NB4 (cell line): ENCODE measurements around the gene PPARGC1A.

Experiments used
- POLR2A ChIP-seq: IDR thresholded peaks from 2 replicates; pipeline ENCODE4 v1.6.1; 2011; ENCODE audit warnings: mild to moderate bottlenecking; ENCODE audit not compliant: insufficient read length; ENCODE audit errors: extremely low read depth
- TF ChIP-seq, protein P1 (sequence below): IDR thresholded peaks from 2 replicates; pipeline ENCODE4 v1.6.1; 2011; ENCODE audit warnings: low read depth, low read length
- TF ChIP-seq, protein P2 (sequence below): IDR thresholded peaks from one replicate; pipeline ENCODE4 v1.5.1; 2012; ENCODE audit warnings: low read depth, low read length

DNA sequence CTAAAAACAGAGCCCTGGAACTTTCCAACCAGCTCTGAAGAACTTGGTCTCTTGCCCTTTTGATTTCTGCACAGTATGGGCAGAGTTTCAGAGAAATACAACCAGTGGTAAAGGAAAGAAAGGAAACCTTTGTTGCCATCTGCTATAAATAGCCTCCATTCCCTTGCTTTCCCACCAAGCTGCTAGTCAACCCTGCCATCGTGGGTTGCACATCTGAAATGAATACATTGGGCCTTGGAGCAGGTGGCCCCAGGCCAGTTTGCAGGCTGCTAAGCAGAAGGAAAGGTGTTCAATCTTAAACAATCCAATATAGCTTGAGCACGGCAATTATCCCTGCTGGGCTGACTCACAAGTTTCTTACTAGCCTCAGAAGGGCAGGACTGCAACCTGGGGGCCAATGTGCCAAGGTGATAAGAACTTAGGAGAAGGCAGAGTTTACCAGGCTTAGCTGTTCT is 142.5 kb downstream of the PPARGC1A start:
- TF ChIP-seq, protein P1, sequence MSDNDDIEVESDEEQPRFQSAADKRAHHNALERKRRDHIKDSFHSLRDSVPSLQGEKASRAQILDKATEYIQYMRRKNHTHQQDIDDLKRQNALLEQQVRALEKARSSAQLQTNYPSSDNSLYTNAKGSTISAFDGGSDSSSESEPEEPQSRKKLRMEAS: no peak
- TF ChIP-seq, protein P2, sequence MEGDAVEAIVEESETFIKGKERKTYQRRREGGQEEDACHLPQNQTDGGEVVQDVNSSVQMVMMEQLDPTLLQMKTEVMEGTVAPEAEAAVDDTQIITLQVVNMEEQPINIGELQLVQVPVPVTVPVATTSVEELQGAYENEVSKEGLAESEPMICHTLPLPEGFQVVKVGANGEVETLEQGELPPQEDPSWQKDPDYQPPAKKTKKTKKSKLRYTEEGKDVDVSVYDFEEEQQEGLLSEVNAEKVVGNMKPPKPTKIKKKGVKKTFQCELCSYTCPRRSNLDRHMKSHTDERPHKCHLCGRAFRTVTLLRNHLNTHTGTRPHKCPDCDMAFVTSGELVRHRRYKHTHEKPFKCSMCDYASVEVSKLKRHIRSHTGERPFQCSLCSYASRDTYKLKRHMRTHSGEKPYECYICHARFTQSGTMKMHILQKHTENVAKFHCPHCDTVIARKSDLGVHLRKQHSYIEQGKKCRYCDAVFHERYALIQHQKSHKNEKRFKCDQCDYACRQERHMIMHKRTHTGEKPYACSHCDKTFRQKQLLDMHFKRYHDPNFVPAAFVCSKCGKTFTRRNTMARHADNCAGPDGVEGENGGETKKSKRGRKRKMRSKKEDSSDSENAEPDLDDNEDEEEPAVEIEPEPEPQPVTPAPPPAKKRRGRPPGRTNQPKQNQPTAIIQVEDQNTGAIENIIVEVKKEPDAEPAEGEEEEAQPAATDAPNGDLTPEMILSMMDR: no peak
- TF ChIP-seq POLR2A: no peak
